HepG2 (cell line): ENCODE measurements around the gene AGRP. TPM values are rescaled to one million over a fixed set of nuclear protein-coding genes. Genes with fewer than 3 reads are reported as not detected.

Source experiments
- ATAC-seq: fragments of 200-7000 bp; cut with Tn5 transposase; 3 replicates; pipeline ENCODE4 v1.9.1; 2020; ENCODE audit warnings: mild to moderate bottlenecking, moderate library complexity
- BruUV-seq: library from RNA; stranded (reverse); fragments of 400-500 nt; replicated peaks from 2 replicates; lab custom pipeline; 2021; lab: Mats Ljungman, UMichigan
- CTCF ChIA-PET: fragments of 300-600 bp; formaldehyde crosslinking; extraction: SDS; loops from one replicate; lab custom pipeline; 2021; ENCODE audit warnings: low total read pairs, inconsistent platforms, low intra/inter-chr PET ratio; lab: Yijun Ruan, JAX
- POLR2A ChIA-PET: fragments of 350-600 bp; sonication (Branson Sonifier 250); formaldehyde crosslinking; loops from one replicate; lab custom pipeline; 2020; ENCODE audit warnings: antibody characterized with exemption, inconsistent platforms; lab: Yijun Ruan, JAX
- DNase-seq: peaks from one replicate; pipeline ENCODE4 v3.0.0-alpha.2; 2015; ENCODE audit warnings: low spot score
- FAIRE-seq: peaks from 3 replicates; lab custom pipeline; 2011; peaks lifted over from hg19 to GRCh38; lab: Jason Lieb, UNC
- H2AFZ ChIP-seq: one replicate; pipeline ENCODE4 v1.6.1; 2011; ENCODE audit warnings: low read length, inconsistent platforms
- H3K27ac ChIP-seq: fragments of 300-600 bp; 3 replicates; pipeline ENCODE4 v1.8.0; 2011; ENCODE audit warnings: mixed run types, mild to moderate bottlenecking, mixed read lengths, low read length, inconsistent platforms; ENCODE audit not compliant: insufficient read depth; ENCODE audit errors: extremely low read length
- H3K27me3 ChIP-seq, 2 experiments: fragments of 200-600 bp in 1 of 2; 2 replicates in 1 of 2; 3 replicates in 1 of 2; pipeline versions ENCODE4 v1.6.0 to v1.8.0; 2011; ENCODE audit warnings: low read length in 2 of 2, mild to moderate bottlenecking in 2 of 2, moderate library complexity in 2 of 2, inconsistent platforms in 1 of 2; ENCODE audit not compliant: insufficient read depth in 2 of 2, control insufficient read depth in 1 of 2
- H3K36me3 ChIP-seq, 2 experiments: fragments of 200-600 bp in 1 of 2; replicated peaks in 1 of 2; 2 replicates in 1 of 2; 3 replicates in 1 of 2; pipeline versions ENCODE4 v1.5.1 to v1.8.0; 2011; ENCODE audit warnings: low read length in 2 of 2, inconsistent platforms in 1 of 2; ENCODE audit not compliant: insufficient read depth in 2 of 2, control insufficient read depth in 1 of 2
- H3K4me1 ChIP-seq: 2 replicates; pipeline ENCODE4 v1.5.1; 2012; ENCODE audit warnings: low read length, inconsistent platforms; ENCODE audit not compliant: insufficient read depth
- H3K4me2 ChIP-seq: 2 replicates; pipeline ENCODE4 v1.6.0; 2011; ENCODE audit warnings: low read depth, low read length, inconsistent platforms
- H3K4me3 ChIP-seq, 3 experiments: fragments of 200-600 bp in 1 of 3; sonication (generic), shearing (Covaris generic) in 1 of 3; replicated peaks in 1 of 3; 2 replicates each; pipeline ENCODE4 v1.5.1; 2011 to 2016; ENCODE audit warnings: low read length in 3 of 3, inconsistent platforms in 2 of 3, low read depth in 2 of 3, mild to moderate bottlenecking in 2 of 3, control low read depth in 1 of 3, mixed read lengths in 1 of 3; ENCODE audit not compliant: insufficient read depth in 1 of 3
- H3K79me2 ChIP-seq: one replicate; pipeline ENCODE4 v1.6.1; 2011; ENCODE audit warnings: low read length, inconsistent platforms; ENCODE audit not compliant: insufficient read depth
- H3K9ac ChIP-seq: 2 replicates; pipeline ENCODE4 v1.6.0; 2011; ENCODE audit warnings: mild to moderate bottlenecking, low read depth, low read length, inconsistent platforms; ENCODE audit not compliant: insufficient read depth
- H3K9me3 ChIP-seq: 2 replicates; pipeline ENCODE4 v1.5.1; 2012; ENCODE audit warnings: mild to moderate bottlenecking, low read length
- H4K20me1 ChIP-seq: 2 replicates; pipeline ENCODE4 v1.6.0; 2011; ENCODE audit warnings: inconsistent platforms, mild to moderate bottlenecking, low read length, moderate library complexity; ENCODE audit not compliant: insufficient read depth
- ARNTL ChIP-seq: sonication (generic); formaldehyde crosslinking; IDR thresholded peaks from 2 replicates; pipeline ENCODE4 v1.4.0; 2020; ENCODE audit warnings: mild to moderate bottlenecking, missing genetic modification reagents
- ATF7-NPFF ChIP-seq: sonication (generic); formaldehyde crosslinking; IDR thresholded peaks from 2 replicates; pipeline ENCODE4 v1.8.1; 2023; ENCODE audit warnings: mild to moderate bottlenecking, low read depth, missing genetic modification reagents, moderate library complexity
- BORCS8-MEF2B ChIP-seq: sonication (generic); formaldehyde crosslinking; IDR thresholded peaks from 2 replicates; pipeline ENCODE4 v1.8.0; 2022; ENCODE audit warnings: mild to moderate bottlenecking, missing genetic modification reagents
- CEBPB ChIP-seq: IDR thresholded peaks from 2 replicates; pipeline ENCODE4 v1.6.1; 2011; ENCODE audit warnings: low read depth, low read length, improper control_type of control experiment, borderline replicate concordance
- MAFF ChIP-seq: IDR thresholded peaks from 2 replicates; pipeline ENCODE4 v1.6.1; 2011; ENCODE audit warnings: low read depth, low read length, improper control_type of control experiment
- NONO ChIP-seq, 2 experiments: fragments of 450-650 bp in 1 of 2; sonication (generic) in 1 of 2; formaldehyde crosslinking in 1 of 2; IDR thresholded peaks in 1 of 2; conservative IDR thresholded peaks in 1 of 2; 2 replicates each; pipeline versions ENCODE4 v1.6.1 to v1.8.0; 2017 to 2022; ENCODE audit warnings: mild to moderate bottlenecking in 1 of 2, missing genetic modification reagents in 1 of 2, moderate library complexity in 1 of 2
- RBFOX2 ChIP-seq: fragments of 200-400 bp; formaldehyde crosslinking; IDR thresholded peaks from 2 replicates; pipeline ENCODE4 v1.6.1; 2017; ENCODE audit warnings: low read depth, mild to moderate bottlenecking, low read length
- SP1 ChIP-seq, 2 experiments: fragments of 450-650 bp in 1 of 2; sonication (generic) in 1 of 2; formaldehyde crosslinking in 1 of 2; IDR thresholded peaks; 2 replicates each; pipeline versions ENCODE4 v1.4.0 to v1.6.1; 2016 to 2020; ENCODE audit warnings: missing genetic modification reagents in 1 of 2
- ZBTB34 ChIP-seq: sonication (generic); formaldehyde crosslinking; IDR thresholded peaks from 2 replicates; pipeline ENCODE4 v1.8.0; 2022; ENCODE audit warnings: mild to moderate bottlenecking, missing genetic modification reagents
- ZBTB4 ChIP-seq: sonication (generic); formaldehyde crosslinking; IDR thresholded peaks from 2 replicates; pipeline ENCODE4 v1.4.0; 2020; ENCODE audit warnings: missing genetic modification reagents, mild to moderate bottlenecking, borderline replicate concordance
- ZNF747 ChIP-seq: sonication (generic); formaldehyde crosslinking; IDR thresholded peaks from 2 replicates; pipeline ENCODE4 v1.8.1; 2023; ENCODE audit warnings: missing genetic modification reagents, mild to moderate bottlenecking, borderline replicate concordance
- ZNF761 ChIP-seq: sonication (generic); formaldehyde crosslinking; conservative IDR thresholded peaks from 2 replicates; pipeline ENCODE4 v1.4.0; 2020; ENCODE audit warnings: mild to moderate bottlenecking, missing genetic modification reagents
- WGBS: methylation state at CpG from one replicate; pipeline ENCODE4 v1.1.6; 2017; ENCODE audit warnings: low lambda C conversion rate; 5-methylcytosine and 5-hydroxymethylcytosine counted together
- in situ Hi-C: cut with HindIII; loops from 2 replicates; pipeline ENCODE4 v1.10.0; 2017; ENCODE audit warnings: low pct_unique_long_range_greater_than_20kb; ENCODE audit not compliant: extremely low pct_ligation_motif_present
- intact Hi-C: fragments of 100-400 bp; cut with micrococcal nuclease; formaldehyde crosslinking; loops from one replicate; pipeline ENCODE4 v1.10.0; 2022; ENCODE audit not compliant: unreplicated experiment
- polyA plus RNA-seq, 8 experiments: library from polyadenylated mRNA; depleted of rRNA in 3 of 8; stranded (reverse) in 7 of 8; unstranded in 1 of 8; fragments of >200 nt; fragmentation: Illumina TruSeq in 4 of 8; extraction: Trizol in 4 of 8; gene quantifications; 2 replicates each; pipeline versions ENCODE4 v1.2.1 to v1.2.3, GENCODE V29; 2011 to 2016; ENCODE audit warnings: low read depth in 4 of 8, missing spikeins in 1 of 8, mixed read lengths in 1 of 8; ENCODE audit not compliant: insufficient read depth in 1 of 8
- total RNA-seq, 5 experiments: library from RNA; depleted of rRNA; stranded (reverse); fragments of >200 nt; fragmentation: Illumina TruSeq; extraction: Trizol; gene quantifications; 2 replicates each; pipeline ENCODE4 v1.2.3, GENCODE V29; 2016; ENCODE audit warnings: low read depth in 1 of 5
- TF ChIP-seq, protein P1 (sequence below): sonication (generic); formaldehyde crosslinking; IDR thresholded peaks from 2 replicates; pipeline ENCODE4 v1.8.0; 2022; ENCODE audit warnings: mild to moderate bottlenecking, missing genetic modification reagents, moderate library complexity

Gene AGRP
- total and polyA plus RNA-seq, 2 of the 13 experiments (the other 11 are each of a cell fraction or from before 2014, with no cell fraction given): not detected

DNA sequence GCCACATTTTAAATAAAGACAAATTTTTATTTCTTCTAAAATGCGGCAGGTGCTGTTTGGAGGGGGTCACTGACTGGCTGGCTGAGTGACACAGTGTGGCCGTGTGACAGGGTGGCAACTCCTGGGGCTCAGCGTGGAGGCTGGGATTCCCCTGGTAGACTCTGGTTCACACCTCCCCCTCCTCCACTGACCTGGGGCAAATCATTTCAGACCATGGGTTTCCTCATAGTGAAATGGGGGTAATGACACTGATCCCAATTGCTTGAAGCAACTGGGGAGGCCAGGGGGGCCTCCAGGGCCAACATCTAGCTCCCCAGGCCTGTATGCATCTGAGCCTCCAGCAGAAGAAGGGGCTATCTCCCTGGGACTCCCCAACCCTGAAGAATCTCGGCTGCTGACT is 45.8 kb downstream of the AGRP start:
- H3K9ac ChIP-seq: no peak overlapping the region
- H4K20me1 ChIP-seq: no peaks in the 10 kb centered on the region
- H3K4me1 ChIP-seq: peaks cover 12% of the 10 kb centered on the region
- TF ChIP-seq MAFF: no peak
- TF ChIP-seq SP1 (IDR thresholded peaks at IDR 0.05): no peak
- TF ChIP-seq SP1 (CRISPR knock-in tag; IDR thresholded peaks at IDR 0.05): no peak
- TF ChIP-seq RBFOX2: no peak
- TF ChIP-seq NONO (IDR thresholded peaks at IDR 0.05): no peak
- no peak for TF ChIP-seq NONO (CRISPR knock-in tag; conservative IDR thresholded peaks at IDR 0.05)
- TF ChIP-seq ZNF747 (CRISPR knock-in tag): no peak
- TF ChIP-seq BORCS8-MEF2B (CRISPR knock-in tag): no peak
- no peak for TF ChIP-seq ZNF761
- TF ChIP-seq ATF7-NPFF (CRISPR knock-in tag): no peak
- TF ChIP-seq ZBTB4 (CRISPR knock-in tag): no peak
- TF ChIP-seq ARNTL: no peak
- TF ChIP-seq, protein P1, sequence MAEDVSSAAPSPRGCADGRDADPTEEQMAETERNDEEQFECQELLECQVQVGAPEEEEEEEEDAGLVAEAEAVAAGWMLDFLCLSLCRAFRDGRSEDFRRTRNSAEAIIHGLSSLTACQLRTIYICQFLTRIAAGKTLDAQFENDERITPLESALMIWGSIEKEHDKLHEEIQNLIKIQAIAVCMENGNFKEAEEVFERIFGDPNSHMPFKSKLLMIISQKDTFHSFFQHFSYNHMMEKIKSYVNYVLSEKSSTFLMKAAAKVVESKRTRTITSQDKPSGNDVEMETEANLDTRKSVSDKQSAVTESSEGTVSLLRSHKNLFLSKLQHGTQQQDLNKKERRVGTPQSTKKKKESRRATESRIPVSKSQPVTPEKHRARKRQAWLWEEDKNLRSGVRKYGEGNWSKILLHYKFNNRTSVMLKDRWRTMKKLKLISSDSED (CRISPR knock-in tag): no peak
- no peak for TF ChIP-seq CEBPB
- no peak for TF ChIP-seq ZBTB34 (CRISPR knock-in tag)
- BruUV-seq: no TSS peak
- H3K4me2 ChIP-seq: no peak overlapping the region
- no peaks in the 10 kb centered on the region for H3K79me2 ChIP-seq
- H3K9me3 ChIP-seq: no peaks in the 10 kb centered on the region
- ChIA-PET CTCF (no interaction called here), POLR2A (no interaction called here)
- DNase-seq: no peak
- no peak for FAIRE-seq
- ATAC-seq: no peak
- intact Hi-C loops: no loop called here
- H3K4me3 ChIP-seq: no peak overlapping the region
- WGBS: 96% methylated on average over 4 of the region's 4 CpGs
- H3K27me3 ChIP-seq: no peaks in the 10 kb centered on the region
- in situ Hi-C loops: no loop called here
- H3K27ac ChIP-seq: no peak overlapping the region
- no peak overlapping the region for H2AFZ ChIP-seq
- peaks cover 6 to 33% of the 10 kb centered on the region in 2 experiments; a peak in 3 of 5 replicates for H3K36me3 ChIP-seq
